OCI-LY1 (cell line): ENCODE measurements around the gene RC3H1.

Experiments used
- CTCF ChIP-seq: fragments of 200-600 bp; sonication (generic), shearing (Covaris generic); IDR thresholded peaks from 2 replicates; pipeline ENCODE4 v1.5.1; 2017; ENCODE audit warnings: mild to moderate bottlenecking, antibody characterized with exemption, low read length, moderate library complexity, mixed read lengths
- EZH2 ChIP-seq: fragments of 200-600 bp; sonication (generic), shearing (Covaris generic); IDR thresholded peaks from 2 replicates; pipeline ENCODE4 v1.8.0; 2017; ENCODE audit warnings: borderline replicate concordance, mixed run types, mild to moderate bottlenecking, antibody characterized with exemption, low read length, moderate library complexity, mixed read lengths

GRCh38 chr1:174068000-174068399, 45.8 kb upstream of the RC3H1 start:
- TF ChIP-seq CTCF = no peak
- no peak for TF ChIP-seq EZH2
